Esophagus (tissue), 2 donors: Measurements from ENCODE around the gene KIF19. TPM values are rescaled to one million over a fixed set of nuclear protein-coding genes. Genes with fewer than 3 reads are reported as not detected.
A peak's percentile ranks its signal among the peaks of the same experiment; 100 is the strongest.

ENCODE experiments used
- H3K27ac ChIP-seq, 2 donors: one replicate each; pipeline ENCODE4 v1.5.1; 2013; ENCODE audit warnings: low read depth in 2 of 2, mild to moderate bottlenecking in 2 of 2, inconsistent platforms in 1 of 2, low read length in 1 of 2, moderate library complexity in 1 of 2
- H3K27me3 ChIP-seq, 2 donors: one replicate each; pipeline ENCODE4 v1.6.1; 2013; ENCODE audit warnings: low read length in 2 of 2, control low read depth in 1 of 2, mild to moderate bottlenecking in 1 of 2; ENCODE audit not compliant: insufficient read depth in 2 of 2, control insufficient read depth in 1 of 2
- H3K36me3 ChIP-seq, 2 donors: one replicate each; pipeline ENCODE4 v1.6.1; 2013; ENCODE audit warnings: low read length in 1 of 2; ENCODE audit not compliant: control insufficient read depth in 2 of 2, insufficient read depth in 2 of 2
- H3K4me1 ChIP-seq, 2 donors: one replicate each; pipeline ENCODE4 v1.6.1; 2013; ENCODE audit warnings: low read length in 1 of 2; ENCODE audit not compliant: control insufficient read depth in 2 of 2, insufficient read depth in 2 of 2
- H3K4me3 ChIP-seq, 2 donors: one replicate each; pipeline ENCODE4 v1.5.1; 2013; ENCODE audit warnings: low read length in 2 of 2, mild to moderate bottlenecking in 2 of 2, low read depth in 1 of 2, moderate library complexity in 1 of 2
- H3K9me3 ChIP-seq, 2 donors: one replicate each; pipeline ENCODE4 v1.6.1; 2013; ENCODE audit warnings: mild to moderate bottlenecking in 2 of 2, low read depth in 1 of 2, low read length in 1 of 2, moderate library complexity in 1 of 2; ENCODE audit not compliant: control insufficient read depth in 2 of 2, insufficient read depth in 1 of 2
- WGBS, 2 donors: extraction: QIAGEN DNeasy Blood & Tissue Kit; methylation state at CpG; one replicate each; pipeline ENCODE4 v1.1.7; 2013; 5-methylcytosine and 5-hydroxymethylcytosine counted together
- polyA plus RNA-seq, 2 donors: library from polyadenylated mRNA; stranded (reverse); fragments of 200-250 nt; gene quantifications; one replicate each; pipeline ENCODE4 v1.2.3, GENCODE V29; 2013
- donor health status: healthy with polysubstance abuse.
- donor health status: Bipolar disorder and iron deficiency.

Gene KIF19
- polyA plus RNA-seq, 2 donors: 0.43 to 0.47 TPM

GRCh38 chr17:74318391-74318790 lies 7.6 kb upstream of the KIF19 start:
- Histone ChIP-seq H3K27me3 (peaks cover 0 to 3% of the 10 kb centered on the region in 2 donors), H3K4me3 (no peak overlapping the region), H3K9me3 (no peaks in the 10 kb centered on the region), H3K36me3 (no peaks in the 10 kb centered on the region), H3K27ac (no peak overlapping the region), H3K4me1 (peaks cover 0 to 3% of the 10 kb centered on the region in 2 donors)
- WGBS, 2 donors: 88 to 90% methylated on average over 10 of the region's 10 CpGs

DNA sequence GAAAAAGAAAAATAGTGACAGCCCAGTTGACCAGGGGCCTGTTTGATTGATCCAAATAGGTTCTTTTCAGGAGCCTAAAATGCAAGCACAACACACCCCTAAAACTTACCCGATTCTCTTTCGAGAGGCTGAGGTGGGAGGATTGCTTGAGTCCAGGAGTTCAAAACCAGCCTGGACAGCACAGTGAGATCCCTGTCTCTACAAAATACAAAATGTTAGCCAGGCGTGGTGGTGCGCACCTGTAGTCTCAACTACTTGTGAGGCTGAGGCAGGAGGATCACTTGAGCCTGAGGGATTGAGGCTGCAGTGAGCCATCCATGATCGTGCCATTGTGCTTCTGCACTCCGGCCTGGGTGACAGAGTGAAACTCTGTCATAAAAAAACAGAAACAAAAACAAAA lies 1.5 kb upstream of the KIF19 start:
- Histone ChIP-seq H3K4me3 (no peak overlapping the region), H3K9me3 (peaks cover 0 to 1% of the 10 kb centered on the region in 2 donors), H3K4me1 (peaks cover 5 to 9% of the 10 kb centered on the region in 2 donors), H3K27ac (no peak overlapping the region), H3K27me3 (peaks cover 0 to 3% of the 10 kb centered on the region in 2 donors), H3K36me3 (no peaks in the 10 kb centered on the region)
- 89 to 91% methylated on average over 6 of the region's 6 CpGs for WGBS, 2 donors

DNA sequence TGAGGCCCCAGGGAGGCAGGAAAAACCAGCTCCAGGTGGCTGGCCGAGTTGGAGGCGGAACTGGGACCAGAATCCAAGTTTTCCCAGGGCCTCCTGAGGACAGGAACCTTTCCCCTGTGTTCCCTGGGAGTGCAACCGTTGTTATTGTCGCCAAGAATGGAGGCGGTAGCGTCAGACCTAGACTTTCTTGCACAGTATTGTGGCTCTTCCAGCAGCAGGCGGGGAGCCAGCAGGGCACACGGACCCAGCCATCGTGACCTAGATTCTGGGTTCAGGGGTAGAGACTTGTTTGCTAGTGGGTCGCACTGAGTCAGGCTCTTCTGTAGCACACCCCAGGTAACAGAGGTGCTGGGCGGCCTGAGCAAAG lies 667 bp upstream of the KIF19 start:
- Histone ChIP-seq H3K27ac (no peak overlapping the region), H3K4me1 (peaks cover 5 to 9% of the 10 kb centered on the region in 2 donors), H3K27me3 (peaks cover 0 to 3% of the 10 kb centered on the region in 2 donors), H3K9me3 (peaks cover 0 to 1% of the 10 kb centered on the region in 2 donors), H3K4me3 (no peak overlapping the region), H3K36me3 (no peaks in the 10 kb centered on the region)
- 26 to 30% methylated on average over 11 of the region's 11 CpGs for WGBS, 2 donors

DNA sequence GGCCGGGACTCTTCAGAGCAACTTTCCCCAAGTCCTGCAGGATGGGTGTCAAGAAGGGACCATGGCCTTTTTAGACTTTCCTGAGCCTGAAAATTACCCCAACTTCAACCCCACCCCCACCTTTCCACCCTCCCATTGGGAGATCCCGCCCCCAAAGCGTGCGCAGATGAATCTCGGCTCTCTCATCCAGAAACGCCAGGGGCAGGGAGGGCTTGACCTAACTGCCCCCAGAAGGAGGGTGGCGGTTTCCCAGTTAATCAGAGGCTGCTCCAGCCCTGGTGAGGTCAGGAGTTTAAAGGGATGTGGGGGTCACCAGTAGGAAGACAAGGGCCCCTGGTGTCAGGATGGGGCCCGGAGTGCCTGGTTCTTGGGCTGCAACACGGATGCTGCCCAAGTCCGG lies 480 bp downstream of the KIF19 start:
- H3K27ac ChIP-seq: no peak overlapping the region
- no peaks in the 10 kb centered on the region for H3K36me3 ChIP-seq
- H3K27me3 ChIP-seq: peaks cover 0 to 3% of the 10 kb centered on the region in 2 donors
- peaks cover 5 to 9% of the 10 kb centered on the region in 2 donors for H3K4me1 ChIP-seq
- peak overlapping the region in 1 of 2 donors; percentile 23 for H3K4me3 ChIP-seq
- H3K9me3 ChIP-seq: peaks cover 0 to 1% of the 10 kb centered on the region in 2 donors
- 26 to 27% methylated on average over 10 of the region's 10 CpGs for WGBS, 2 donors

DNA sequence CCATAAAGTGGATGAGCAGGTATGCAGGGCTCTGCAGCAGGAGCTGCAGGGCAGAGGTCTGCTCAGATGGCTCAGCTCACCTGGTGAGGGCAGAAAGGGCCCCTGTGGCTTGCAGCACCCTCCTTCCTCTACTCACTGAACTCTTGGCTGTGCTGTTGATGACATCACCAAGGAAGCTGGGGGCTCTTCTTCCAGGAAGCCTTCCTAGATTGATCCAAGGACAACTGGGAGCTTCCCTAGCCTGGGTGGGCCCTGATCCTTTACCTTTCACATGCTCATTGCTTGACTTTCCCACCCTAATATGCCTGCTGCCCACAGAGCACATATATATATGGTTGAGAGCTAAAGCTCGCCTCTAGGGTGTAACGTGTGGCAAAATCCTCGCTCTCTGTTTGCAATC lies 2.5 kb downstream of the KIF19 start:
- Histone ChIP-seq H3K27me3 (no peaks in the 10 kb centered on the region), H3K27ac (no peak overlapping the region), H3K9me3 (peaks cover 0 to 1% of the 10 kb centered on the region in 2 donors), H3K4me1 (peaks cover 5 to 9% of the 10 kb centered on the region in 2 donors), H3K4me3 (no peak overlapping the region), H3K36me3 (no peaks in the 10 kb centered on the region)
- 93 to 94% methylated on average over 3 of the region's 3 CpGs for WGBS, 2 donors

DNA sequence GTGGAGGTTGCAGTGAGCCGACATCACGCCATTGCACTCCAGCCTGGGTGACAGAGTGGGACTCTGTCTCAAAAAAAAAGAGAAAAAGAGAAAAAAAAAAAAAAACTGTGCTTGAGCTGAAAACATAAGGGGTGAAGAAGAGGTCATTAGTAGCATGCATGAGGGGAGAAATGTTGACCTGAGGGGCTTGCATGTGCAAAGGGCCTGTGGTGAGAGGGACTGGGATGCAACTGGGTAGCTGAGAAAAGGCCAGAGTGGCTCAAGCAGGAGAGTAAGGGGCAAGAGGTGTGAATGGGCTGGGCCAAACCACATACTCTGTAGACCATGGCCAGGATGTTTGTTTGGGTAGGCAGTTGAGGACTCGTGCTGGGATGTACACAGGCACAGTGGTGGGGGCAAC lies 3.4 kb downstream of the KIF19 start:
- 73 to 79% methylated on average over 3 of the region's 3 CpGs for WGBS, 2 donors
- H3K27me3 ChIP-seq: no peaks in the 10 kb centered on the region

DNA sequence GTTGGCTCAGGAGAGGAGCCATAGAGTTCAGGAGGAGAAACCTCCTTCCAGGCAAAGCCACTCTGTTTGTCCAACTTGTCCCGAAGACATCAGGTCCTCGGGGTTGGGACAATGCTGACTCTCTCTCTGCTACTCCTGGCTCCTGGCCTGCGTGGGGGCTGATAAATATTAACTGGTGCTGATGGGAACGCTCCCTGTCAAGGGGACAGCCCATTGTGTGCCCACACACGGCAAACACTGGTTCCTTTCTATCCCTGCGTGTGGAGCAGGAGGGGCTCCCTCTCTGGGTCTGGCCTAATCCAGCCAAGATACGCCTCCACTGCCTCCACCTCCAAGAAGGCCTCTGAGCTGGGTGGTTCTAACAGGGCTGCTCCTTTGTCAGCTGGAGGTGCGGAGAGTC lies 4.4 kb downstream of the KIF19 start:
- H3K4me1 ChIP-seq: peaks cover 5 to 8% of the 10 kb centered on the region in 2 donors
- H3K4me3 ChIP-seq: no peak overlapping the region
- no peak overlapping the region for H3K27ac ChIP-seq
- H3K9me3 ChIP-seq: no peaks in the 10 kb centered on the region
- no peaks in the 10 kb centered on the region for H3K27me3 ChIP-seq
- WGBS, 2 donors: 73 to 76% methylated on average over 8 of the region's 8 CpGs
- H3K36me3 ChIP-seq: no peaks in the 10 kb centered on the region

More for the DNA sequence above, 3.4 kb downstream of the KIF19 start:
- Histone ChIP-seq H3K9me3 (peaks cover 0 to 1% of the 10 kb centered on the region in 2 donors), H3K36me3 (no peaks in the 10 kb centered on the region), H3K4me3 (no peak overlapping the region), H3K27ac (no peak overlapping the region), H3K4me1 (peaks cover 5 to 9% of the 10 kb centered on the region in 2 donors)

GRCh38 chr17:74332017-74332650 lies 6.1 kb downstream of the KIF19 start:
- 67% methylated on average over 7 of the region's 7 CpGs for WGBS, 2 donors
- H3K4me1 ChIP-seq: no peaks in the 10 kb centered on the region
- no peaks in the 10 kb centered on the region for H3K27me3 ChIP-seq
- H3K27ac ChIP-seq: no peak overlapping the region
- no peak overlapping the region for H3K4me3 ChIP-seq
- no peaks in the 10 kb centered on the region for H3K9me3 ChIP-seq
- H3K36me3 ChIP-seq: no peaks in the 10 kb centered on the region

DNA sequence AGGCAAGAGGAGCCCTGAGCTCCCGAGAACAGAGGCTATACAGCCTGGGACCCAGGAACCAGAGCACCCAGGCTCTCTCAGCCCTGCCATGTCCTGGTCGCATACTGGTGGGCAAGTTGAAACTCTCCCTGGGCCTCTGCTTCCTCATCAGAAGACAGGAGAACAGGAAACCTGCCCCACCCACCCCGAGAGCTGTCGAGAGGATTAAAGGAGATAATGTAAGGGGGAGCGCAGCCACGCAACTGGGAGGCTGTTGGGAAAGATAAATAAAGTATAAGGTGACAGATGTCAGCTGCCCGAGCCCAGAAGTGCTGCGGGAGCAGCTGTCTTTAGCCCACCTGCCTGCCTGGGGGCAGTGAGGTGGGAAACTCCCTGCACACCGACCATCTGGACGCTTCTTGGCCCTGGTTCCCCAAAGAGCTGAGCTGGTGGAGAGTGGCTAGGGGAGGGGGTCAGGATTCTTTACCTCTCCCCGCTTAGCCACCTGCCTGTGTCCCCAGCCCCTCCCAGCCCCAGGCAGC lies 6.8 kb downstream of the KIF19 start:
- H3K27me3 ChIP-seq: no peaks in the 10 kb centered on the region
- no peak overlapping the region for H3K27ac ChIP-seq
- 19 to 22% methylated on average over 11 of the region's 11 CpGs for WGBS, 2 donors
- H3K36me3 ChIP-seq: no peaks in the 10 kb centered on the region
- no peak overlapping the region for H3K4me3 ChIP-seq
- no peaks in the 10 kb centered on the region for H3K4me1 ChIP-seq
- no peaks in the 10 kb centered on the region for H3K9me3 ChIP-seq
